Measurements from ENCODE around the gene TIGAR.

- TF ChIP-seq CTCF (IDR thresholded peaks at IDR 0.05; ENCODE audit: control extremely low read depth in 1 of 3, insufficient read depth in 1 of 3, low read depth in 1 of 3, low read length in 3 of 3) = peak; percentile 77 to 89 (median 77)
- no peak for TF ChIP-seq KDM4A (IDR thresholded peaks at IDR 0.05; ENCODE audit: low read depth, low read length, severe bottlenecking)
- TF ChIP-seq FOSL1 (IDR thresholded peaks at IDR 0.05; ENCODE audit: insufficient read depth, low read depth, low read length) = no peak
- no peak for TF ChIP-seq JUN (IDR thresholded peaks at IDR 0.05; ENCODE audit: low read depth, low read length)
- no peak for TF ChIP-seq YY1 (IDR thresholded peaks at IDR 0.05; ENCODE audit: low read depth, low read length)
- 0 out of 2 replicates have a peak, but pooled peaks have one; percentile 14 for TF ChIP-seq TCF12 (IDR thresholded peaks at IDR 0.05; ENCODE audit: low read depth, low read length)
- TF ChIP-seq ZNF274 (IDR thresholded peaks at IDR 0.05; ENCODE audit: borderline replicate concordance, extremely low read depth, low read length) = no peak
Observed at GRCh38 chr12:4383304-4383865, 62.4 kb downstream of the TIGAR start.
